KBM-7 (cell line): ENCODE measurements around the gene ZFHX3.
A peak's percentile ranks its signal among the peaks of the same experiment; 100 is the strongest.

Source experiments
- DNase-seq: peaks from one replicate; pipeline ENCODE4 v3.0.0-alpha.2; 2015
- in situ Hi-C: fragments of 300-500 bp; cut with MboI; formaldehyde crosslinking; loops from 2 replicates; pipeline ENCODE4 v1.14.3; 2020; ENCODE audit warnings: low sequenced_read_pairs, low pct_unique_long_range_greater_than_20kb, mixed read lengths

Gene ZFHX3

GRCh38 chr16:72808754-72809153 lies 239.2 kb downstream of the ZFHX3 start:
- DNase-seq = no peak
- in situ Hi-C loops = no loop called here

DNA sequence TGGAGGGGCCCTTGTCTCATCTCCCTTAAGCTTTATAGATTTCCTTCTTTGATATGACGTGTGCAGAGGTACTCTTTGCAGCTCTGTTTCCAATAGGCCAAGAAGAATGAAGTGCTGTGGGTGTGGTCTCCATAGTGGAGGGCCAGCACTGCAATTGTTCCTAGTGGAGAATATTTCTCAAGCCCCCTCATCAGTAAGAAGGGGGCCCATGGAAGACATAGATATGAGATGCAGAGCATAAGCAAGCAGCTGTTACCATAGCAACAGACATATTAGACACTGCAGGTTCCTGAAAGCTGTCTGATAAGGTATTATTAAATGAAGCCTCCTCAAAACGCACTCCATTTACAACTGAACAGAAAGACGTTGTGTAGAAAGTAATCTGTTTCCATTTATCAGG lies 240.7 kb downstream of the ZFHX3 start:
- DNase-seq = no peak
- in situ Hi-C loops = no loop called here

GRCh38 chr16:72805486-72805885 lies 242.4 kb downstream of the ZFHX3 start:
- no peak for DNase-seq
- in situ Hi-C loops = no loop called here

GRCh38 chr16:72800524-72801161 lies 247.3 kb downstream of the ZFHX3 start:
- no peak for DNase-seq
- in situ Hi-C loops = no loop called here

DNA sequence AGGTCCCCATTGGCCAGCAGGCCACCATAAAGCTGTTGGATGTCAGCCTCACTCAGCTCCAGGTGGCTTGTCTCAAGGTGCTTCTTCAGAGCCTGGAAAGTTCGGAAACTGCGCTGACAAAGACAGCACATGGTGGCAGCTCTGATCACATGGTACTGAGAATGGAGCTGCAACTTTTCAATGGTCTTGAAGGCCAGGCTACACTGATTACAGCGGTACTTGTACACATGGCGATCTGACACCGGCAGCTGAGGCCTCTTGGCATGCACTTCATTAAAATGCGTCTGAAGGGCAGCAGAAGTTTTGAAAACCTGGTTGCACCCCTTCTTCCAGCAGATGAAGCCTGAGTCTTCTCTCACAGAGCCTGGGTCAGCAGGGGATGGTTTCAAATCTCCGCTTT lies 249.7 kb downstream of the ZFHX3 start:
- no peak for DNase-seq
- in situ Hi-C loops = no loop called here

- DNase-seq = no peak
- in situ Hi-C loops = no loop called here
Measured at GRCh38 chr16:72797621-72798020, 250.3 kb downstream of the ZFHX3 start.

- in situ Hi-C loops = no loop called here
- no peak for DNase-seq
Measured at GRCh38 chr16:72796222-72796621, 251.7 kb downstream of the ZFHX3 start.

GRCh38 chr16:72794986-72795385 lies 252.9 kb downstream of the ZFHX3 start:
- in situ Hi-C loops = no loop called here
- DNase-seq = no peak

DNA sequence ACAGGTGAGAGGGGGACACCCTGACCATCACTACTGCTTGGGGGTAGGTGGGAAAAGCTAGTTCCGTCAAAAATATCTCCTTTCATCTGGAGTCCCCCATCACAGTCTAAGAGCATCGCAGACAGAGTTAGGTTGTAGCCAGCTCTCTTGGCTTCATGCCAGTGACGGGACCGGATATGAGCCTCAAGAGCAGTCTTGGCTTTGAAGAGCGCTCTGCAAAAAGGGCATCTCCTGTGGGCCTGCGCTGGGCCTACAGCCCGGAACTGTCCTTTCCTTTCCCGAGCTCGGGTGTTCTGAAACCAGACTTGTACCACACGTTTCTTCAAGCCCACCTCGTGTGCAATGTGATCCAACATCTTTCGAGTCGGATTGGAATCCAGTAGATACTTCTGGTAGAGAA lies 253.6 kb downstream of the ZFHX3 start:
- in situ Hi-C loops = no loop called here
- no peak for DNase-seq

- DNase-seq = no peak
- in situ Hi-C loops = no loop called here
Measured at GRCh38 chr16:72793716-72794115, 254.2 kb downstream of the ZFHX3 start.

DNA sequence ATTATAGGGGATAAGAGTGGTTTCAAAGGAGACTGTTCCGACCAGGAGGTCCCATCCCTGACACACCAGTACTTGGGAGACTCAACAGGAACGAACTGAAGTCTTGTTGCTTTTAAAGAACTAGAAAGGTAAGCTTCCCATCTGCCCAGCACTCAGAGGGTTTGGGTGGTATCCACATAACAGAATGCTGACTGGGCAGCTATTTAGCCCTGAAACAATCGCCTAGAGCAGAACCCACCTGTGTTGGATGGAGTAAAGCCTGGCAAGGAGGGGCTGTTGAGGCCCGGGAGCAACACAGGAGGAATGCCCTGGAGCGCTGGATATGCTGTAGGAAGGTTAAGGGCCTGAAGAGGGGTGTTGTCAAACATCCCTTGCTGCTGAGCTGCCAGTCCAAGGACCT lies 254.9 kb downstream of the ZFHX3 start:
- in situ Hi-C loops = no loop called here
- DNase-seq = no peak

DNA sequence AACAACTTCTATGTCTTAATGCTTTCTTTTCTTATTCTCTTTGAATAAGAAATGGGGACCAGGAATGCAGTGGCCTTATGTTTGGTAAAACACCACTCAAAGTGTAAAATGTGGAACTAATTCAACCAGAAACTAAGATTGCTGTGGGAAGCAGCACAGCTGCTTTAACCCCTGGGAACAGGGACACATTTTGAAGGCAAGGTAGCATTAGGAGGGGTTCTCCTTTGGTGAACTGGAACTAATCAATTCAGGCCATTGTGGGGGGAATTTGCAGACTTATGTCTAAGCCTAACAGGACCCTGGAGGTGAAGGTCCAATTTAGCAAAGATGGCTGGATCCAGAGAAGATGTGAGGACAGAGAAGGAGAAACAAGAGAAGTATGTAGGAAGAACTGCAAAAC lies 256.1 kb downstream of the ZFHX3 start:
- no peak for DNase-seq
- in situ Hi-C loops = no loop called here

GRCh38 chr16:72789921-72790320 lies 258.0 kb downstream of the ZFHX3 start:
- no peak for DNase-seq
- in situ Hi-C loops = no loop called here

- in situ Hi-C loops = no loop called here
- no peak for DNase-seq
Measured at GRCh38 chr16:72789465-72789864, 258.5 kb downstream of the ZFHX3 start.

GRCh38 chr16:72788269-72788809 lies 259.6 kb downstream of the ZFHX3 start:
- in situ Hi-C loops = no loop called here

GRCh38 chr16:72787514-72788268 lies 260.2 kb downstream of the ZFHX3 start:
- DNase-seq = peak; percentile 75
- in situ Hi-C loops = no loop called here

More at GRCh38 chr16:72788269-72788809, 259.6 kb downstream of the ZFHX3 start:
- DNase-seq = peak; percentile 31

GRCh38 chr16:72787130-72787513 lies 260.8 kb downstream of the ZFHX3 start:
- no peak for DNase-seq
- in situ Hi-C loops = no loop called here

- in situ Hi-C loops = no loop called here
- DNase-seq = no peak
Measured at GRCh38 chr16:72786606-72787005, 261.3 kb downstream of the ZFHX3 start.

DNA sequence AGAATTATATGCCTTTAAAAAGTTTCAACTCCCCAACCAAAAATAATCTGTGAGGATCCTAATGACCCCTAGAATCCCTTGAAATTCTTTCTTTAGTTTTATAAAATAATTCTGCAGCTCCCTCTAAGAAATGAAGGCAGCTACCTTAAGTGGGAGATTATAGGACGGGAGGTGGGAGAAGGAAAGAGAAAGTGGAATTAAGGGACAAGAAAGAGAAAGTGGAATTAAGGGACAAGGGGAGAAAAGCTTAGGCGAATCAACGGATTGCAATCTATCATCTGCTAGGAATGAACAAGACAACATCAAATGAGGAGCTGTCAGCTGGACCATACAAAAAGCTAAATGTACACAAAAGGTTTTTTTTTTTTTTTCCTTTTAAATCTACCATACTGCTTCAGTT lies 262.0 kb downstream of the ZFHX3 start:
- DNase-seq = no peak
- in situ Hi-C loops = no loop called here

GRCh38 chr16:72785171-72785570 lies 262.8 kb downstream of the ZFHX3 start:
- in situ Hi-C loops = no loop called here
- DNase-seq = peak; percentile 21
